CD14-positive monocyte (primary cell): ENCODE data around the gene NTN3. TPM values are rescaled to one million over a fixed set of nuclear protein-coding genes. Genes with fewer than 3 reads are reported as not detected.

Experiments used
- DNase-seq, 3 donors: peaks; one replicate each; pipeline ENCODE4 v3.0.0-alpha.2; 2011 to 2022
- H2AFZ ChIP-seq: 2 replicates; pipeline ENCODE4 v1.6.0; 2012; ENCODE audit warnings: mild to moderate bottlenecking, low read depth, low read length, inconsistent platforms; ENCODE audit not compliant: insufficient read depth, poor library complexity, severe bottlenecking
- H3K27ac ChIP-seq, 2 donors: 1 replicate in 1 of 2; 2 replicates in 1 of 2; pipeline ENCODE4 v1.5.1; 2012 to 2013; ENCODE audit warnings: low read length in 2 of 2, control low read depth in 1 of 2, inconsistent platforms in 1 of 2, low read depth in 1 of 2, mild to moderate bottlenecking in 1 of 2
- H3K27me3 ChIP-seq, 2 donors: one replicate each; pipeline versions ENCODE4 v1.6.0 to v1.6.1; 2011 to 2013; ENCODE audit warnings: low read length in 2 of 2; ENCODE audit not compliant: control insufficient read depth in 2 of 2, insufficient read depth in 2 of 2
- H3K36me3 ChIP-seq, 2 donors: replicated peaks in 1 of 2; 1 replicate in 1 of 2; 2 replicates in 1 of 2; pipeline versions ENCODE4 v1.5.1 to v1.6.1; 2012 to 2013; ENCODE audit warnings: low read length in 2 of 2, control low read depth in 1 of 2, inconsistent platforms in 1 of 2, mild to moderate bottlenecking in 1 of 2; ENCODE audit not compliant: insufficient read depth in 2 of 2, control insufficient read depth in 1 of 2
- H3K4me1 ChIP-seq, 2 donors: 1 replicate in 1 of 2; 2 replicates in 1 of 2; pipeline versions ENCODE4 v1.5.1 to v1.6.1; 2012 to 2013; ENCODE audit warnings: low read length in 2 of 2, control low read depth in 1 of 2, inconsistent platforms in 1 of 2, mild to moderate bottlenecking in 1 of 2, moderate library complexity in 1 of 2; ENCODE audit not compliant: insufficient read depth in 2 of 2, control insufficient read depth in 1 of 2
- H3K4me2 ChIP-seq: replicated peaks from 2 replicates; pipeline ENCODE3; 2012; ENCODE audit warnings: low read length, moderate library complexity, mild to moderate bottlenecking; ENCODE audit not compliant: poor library complexity, severe bottlenecking; ENCODE audit errors: extremely low read depth
- H3K4me3 ChIP-seq, 3 experiments: fragments of 200-600 bp in 1 of 3; sonication (generic) in 1 of 3; replicated peaks in 1 of 3; 1 replicate in 2 of 3; 2 replicates in 1 of 3; pipeline ENCODE4 v1.5.1; 2011 to 2013; ENCODE audit warnings: low read length in 3 of 3, mild to moderate bottlenecking in 3 of 3, control low read depth in 2 of 3, low read depth in 2 of 3, inconsistent platforms in 1 of 3, moderate library complexity in 1 of 3
- H3K79me2 ChIP-seq: 2 replicates; pipeline ENCODE4 v1.6.0; 2012; ENCODE audit warnings: mild to moderate bottlenecking, control low read depth, inconsistent platforms, low read length, moderate library complexity; ENCODE audit not compliant: insufficient read depth
- H3K9ac ChIP-seq: 2 replicates; pipeline ENCODE4 v1.6.0; 2017; ENCODE audit warnings: low read length, mild to moderate bottlenecking; ENCODE audit not compliant: insufficient read depth, poor library complexity, severe bottlenecking
- H3K9me3 ChIP-seq, 2 donors: replicated peaks in 1 of 2; 1 replicate in 1 of 2; 2 replicates in 1 of 2; pipeline versions ENCODE4 v1.5.1 to v1.6.1; 2012 to 2013; ENCODE audit warnings: low read length in 2 of 2, control low read depth in 1 of 2; ENCODE audit not compliant: control insufficient read depth in 1 of 2, insufficient read depth in 1 of 2
- H4K20me1 ChIP-seq: 2 replicates; pipeline ENCODE4 v1.6.0; 2012; ENCODE audit warnings: mild to moderate bottlenecking, low read length, control low read depth, moderate library complexity; ENCODE audit not compliant: insufficient read depth
- H3K27ac Mint-ChIP-seq, 7 donors: one replicate each; pipeline ENCODE4 v1.8.0; 2020; ENCODE audit warnings: mild to moderate bottlenecking in 7 of 7, mixed read lengths in 7 of 7, moderate library complexity in 6 of 7, inconsistent platforms in 2 of 7
- H3K27me3 Mint-ChIP-seq, 3 donors: one replicate each; pipeline ENCODE4 v1.8.0; 2021 to 2022; ENCODE audit warnings: low read depth in 3 of 3, mild to moderate bottlenecking in 3 of 3, mixed read lengths in 3 of 3, moderate library complexity in 3 of 3, inconsistent platforms in 1 of 3
- H3K36me3 Mint-ChIP-seq, 2 donors: one replicate each; pipeline ENCODE4 v1.8.0; 2020; ENCODE audit warnings: mixed read lengths in 2 of 2, inconsistent platforms in 1 of 2, mild to moderate bottlenecking in 1 of 2
- H3K4me1 Mint-ChIP-seq: one replicate; pipeline ENCODE4 v1.8.0; 2020; ENCODE audit warnings: mild to moderate bottlenecking, mixed read lengths
- H3K4me3 Mint-ChIP-seq, 2 donors: one replicate each; pipeline ENCODE4 v1.8.0; 2020; ENCODE audit warnings: mild to moderate bottlenecking in 2 of 2, mixed read lengths in 2 of 2, moderate library complexity in 1 of 2
- H3K9me3 Mint-ChIP-seq, 7 donors: one replicate each; pipeline ENCODE4 v1.8.0; 2020 to 2022; ENCODE audit warnings: mixed read lengths in 7 of 7, mild to moderate bottlenecking in 6 of 7, moderate library complexity in 6 of 7, inconsistent platforms in 2 of 7
- WGBS: methylation state at CpG from one replicate; pipeline ENCODE4 v1.1.5; 2013; ENCODE audit warnings: missing lambda C conversion rate; ENCODE audit not compliant: insufficient coverage; 5-methylcytosine and 5-hydroxymethylcytosine counted together
- intact Hi-C, 2 donors: fragments of 100-400 bp; cut with micrococcal nuclease; formaldehyde crosslinking; loops; one replicate each; pipeline versions ENCODE4 v1.15.0 to v1.15.1; 2023
- polyA plus RNA-seq, 3 donors: library from polyadenylated mRNA; depleted of rRNA in 1 of 3; unstranded in 2 of 3; stranded (reverse) in 1 of 3; fragments of 300-500 nt in 2 of 3; fragments of >200 nt in 1 of 3; fragmentation: Illumina TruSeq in 2 of 3; gene quantifications; 1 replicate in 2 of 3; 2 replicates in 1 of 3; pipeline ENCODE4 v1.2.3, GENCODE V29; 2012 to 2021
- TF ChIP-seq, protein P1 (sequence below): fragments of 200-600 bp; IDR thresholded peaks from one replicate; pipeline ENCODE4 v1.8.0; 2022; ENCODE audit warnings: antibody characterized with exemption, mild to moderate bottlenecking

NTN3 gene
- polyA plus RNA-seq, 3 donors = not detected

DNA sequence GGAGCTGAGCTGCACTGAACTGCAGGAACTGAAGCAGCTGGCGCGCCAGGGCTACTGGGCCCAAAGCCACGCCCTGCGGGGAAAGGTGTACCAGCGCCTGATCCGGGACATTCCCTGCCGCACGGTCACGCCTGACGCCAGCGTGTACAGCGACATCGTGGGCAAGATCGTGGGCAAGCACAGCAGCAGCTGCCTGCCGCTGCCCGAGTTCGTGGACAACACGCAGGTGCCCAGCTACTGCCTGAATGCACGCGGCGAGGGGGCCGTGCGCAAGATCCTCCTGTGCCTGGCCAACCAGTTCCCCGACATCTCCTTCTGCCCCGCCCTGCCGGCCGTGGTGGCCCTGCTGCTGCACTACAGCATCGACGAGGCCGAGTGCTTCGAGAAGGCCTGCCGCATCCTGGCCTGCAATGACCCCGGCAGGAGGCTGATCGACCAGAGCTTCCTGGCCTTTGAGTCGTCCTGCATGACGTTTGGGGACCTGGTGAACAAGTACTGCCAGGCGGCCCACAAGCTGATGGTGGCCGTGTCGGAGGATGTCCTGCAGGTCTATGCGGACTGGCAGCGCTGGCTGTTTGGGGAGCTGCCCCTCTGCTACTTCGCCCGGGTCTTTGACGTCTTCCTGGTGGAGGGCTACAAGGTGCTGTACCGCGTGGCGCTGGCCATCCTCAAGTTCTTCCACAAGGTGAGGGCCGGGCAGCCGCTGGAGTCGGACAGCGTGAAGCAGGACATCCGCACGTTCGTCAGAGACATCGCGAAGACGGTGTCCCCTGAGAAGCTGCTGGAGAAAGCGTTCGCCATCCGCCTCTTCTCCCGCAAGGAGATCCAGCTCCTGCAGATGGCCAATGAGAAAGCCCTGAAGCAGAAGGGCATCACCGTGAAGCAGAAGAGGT, 25.4 kb downstream of the NTN3 start:
- DNase-seq = no peak
- TF ChIP-seq, protein P1, sequence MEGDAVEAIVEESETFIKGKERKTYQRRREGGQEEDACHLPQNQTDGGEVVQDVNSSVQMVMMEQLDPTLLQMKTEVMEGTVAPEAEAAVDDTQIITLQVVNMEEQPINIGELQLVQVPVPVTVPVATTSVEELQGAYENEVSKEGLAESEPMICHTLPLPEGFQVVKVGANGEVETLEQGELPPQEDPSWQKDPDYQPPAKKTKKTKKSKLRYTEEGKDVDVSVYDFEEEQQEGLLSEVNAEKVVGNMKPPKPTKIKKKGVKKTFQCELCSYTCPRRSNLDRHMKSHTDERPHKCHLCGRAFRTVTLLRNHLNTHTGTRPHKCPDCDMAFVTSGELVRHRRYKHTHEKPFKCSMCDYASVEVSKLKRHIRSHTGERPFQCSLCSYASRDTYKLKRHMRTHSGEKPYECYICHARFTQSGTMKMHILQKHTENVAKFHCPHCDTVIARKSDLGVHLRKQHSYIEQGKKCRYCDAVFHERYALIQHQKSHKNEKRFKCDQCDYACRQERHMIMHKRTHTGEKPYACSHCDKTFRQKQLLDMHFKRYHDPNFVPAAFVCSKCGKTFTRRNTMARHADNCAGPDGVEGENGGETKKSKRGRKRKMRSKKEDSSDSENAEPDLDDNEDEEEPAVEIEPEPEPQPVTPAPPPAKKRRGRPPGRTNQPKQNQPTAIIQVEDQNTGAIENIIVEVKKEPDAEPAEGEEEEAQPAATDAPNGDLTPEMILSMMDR = no peak
- Mint-ChIP-seq H3K27me3 (no peaks in the 10 kb centered on the region), H3K9me3 (peaks cover 0 to 5% (median 2%) of the 10 kb centered on the region in 7 donors), H3K27ac (no peak overlapping the region), H3K4me3 (no peak overlapping the region), H3K36me3 (peaks cover 23 to 45% of the 10 kb centered on the region in 2 donors), H3K4me1 (peaks cover 8% of the 10 kb centered on the region)
- no peaks in the 10 kb centered on the region for H3K27me3 ChIP-seq
- H4K20me1 ChIP-seq = peaks cover 5% of the 10 kb centered on the region
- H3K4me1 ChIP-seq = peaks cover 10 to 13% of the 10 kb centered on the region in 2 donors
- H3K79me2 ChIP-seq = peaks cover 7% of the 10 kb centered on the region
- intact Hi-C loops = no loop called here
- H3K4me3 ChIP-seq = no peak overlapping the region
- H3K36me3 ChIP-seq = peaks cover 23 to 34% of the 10 kb centered on the region in 2 donors
- H3K27ac ChIP-seq = no peak overlapping the region
- no peak overlapping the region for H3K9ac ChIP-seq
- H3K9me3 ChIP-seq = no peaks in the 10 kb centered on the region
- H2AFZ ChIP-seq = no peak overlapping the region
- no peak overlapping the region for H3K4me2 ChIP-seq
- 98% methylated on average over 62 of the region's 62 CpGs for whole genome bisulfite sequencing

GRCh38 chr16:2497116-2497630, 26.1 kb downstream of the NTN3 start:
- no peak overlapping the region for H3K9ac ChIP-seq
- peaks cover 23 to 34% of the 10 kb centered on the region in 2 donors for H3K36me3 ChIP-seq
- H3K4me1 Mint-ChIP-seq = peaks cover 13% of the 10 kb centered on the region
- H3K9me3 Mint-ChIP-seq = peaks cover 0 to 5% (median 2%) of the 10 kb centered on the region in 7 donors
- no peak overlapping the region for H3K27ac Mint-ChIP-seq
- H3K27ac ChIP-seq = no peak overlapping the region
- peaks cover 17 to 20% of the 10 kb centered on the region in 2 donors for H3K4me1 ChIP-seq
- WGBS = 94% methylated on average over 17 of the region's 21 CpGs
- no peaks in the 10 kb centered on the region for H3K9me3 ChIP-seq
- H3K79me2 ChIP-seq = peaks cover 10% of the 10 kb centered on the region
- H4K20me1 ChIP-seq = peaks cover 5% of the 10 kb centered on the region
- DNase-seq = no peak
- no peak overlapping the region for H3K4me3 ChIP-seq
- intact Hi-C loops = no loop called here
- no peak overlapping the region for H3K4me3 Mint-ChIP-seq
- TF ChIP-seq, protein P1 = no peak
- no peak overlapping the region for H2AFZ ChIP-seq
- no peaks in the 10 kb centered on the region for H3K27me3 ChIP-seq
- no peaks in the 10 kb centered on the region for H3K27me3 Mint-ChIP-seq
- no peak overlapping the region for H3K4me2 ChIP-seq
- peaks cover 23 to 45% of the 10 kb centered on the region in 2 donors for H3K36me3 Mint-ChIP-seq
